ENCODE data around the gene TRIM17.

Gene TRIM17

GRCh38 chr1:228398741-228399461 lies 17.8 kb downstream of the TRIM17 start:
- Histone ChIP-seq H3K4me3 (ENCODE audit: severe bottlenecking) (no peak overlapping the region), H3K27ac (ENCODE audit: poor library complexity, severe bottlenecking) (no peak overlapping the region), H3K4me1 (ENCODE audit: insufficient read depth, poor library complexity, severe bottlenecking) (no peaks in the 10 kb centered on the region), H3K9me3 (ENCODE audit: severe bottlenecking) (no peaks in the 10 kb centered on the region), H3K36me3 (ENCODE audit: low read depth) (peaks cover 18% of the 10 kb centered on the region), H3K27me3 (ENCODE audit: insufficient read depth, poor library complexity, severe bottlenecking) (no peaks in the 10 kb centered on the region)
- no peak for DNase-seq (ENCODE audit: low spot score)
- TF ChIP-seq CTCF (IDR thresholded peaks at IDR 0.05; ENCODE audit: poor library complexity, severe bottlenecking), result no peak
- no peak for ATAC-seq (ENCODE audit: low read depth)

- no peak for ATAC-seq (ENCODE audit: low read depth)
- no peaks in the 10 kb centered on the region for H3K4me1 ChIP-seq (ENCODE audit: insufficient read depth, poor library complexity, severe bottlenecking)
- no peak overlapping the region for H3K4me3 ChIP-seq (ENCODE audit: severe bottlenecking)
- no peak overlapping the region for H3K27ac ChIP-seq (ENCODE audit: poor library complexity, severe bottlenecking)
- no peak for DNase-seq (ENCODE audit: low spot score)
- H3K27me3 ChIP-seq (ENCODE audit: insufficient read depth, poor library complexity, severe bottlenecking), result no peaks in the 10 kb centered on the region
- H3K9me3 ChIP-seq (ENCODE audit: severe bottlenecking), result no peaks in the 10 kb centered on the region
- peaks cover 9% of the 10 kb centered on the region for H3K36me3 ChIP-seq (ENCODE audit: low read depth)
- TF ChIP-seq CTCF (IDR thresholded peaks at IDR 0.05; ENCODE audit: poor library complexity, severe bottlenecking), result no peak
Measured at GRCh38 chr1:228397966-228398365, 18.7 kb downstream of the TRIM17 start.

GRCh38 chr1:228396770-228397662 lies 19.6 kb downstream of the TRIM17 start:
- peaks cover 4% of the 10 kb centered on the region for H3K36me3 ChIP-seq (ENCODE audit: low read depth)
- no peak overlapping the region for H3K27ac ChIP-seq (ENCODE audit: poor library complexity, severe bottlenecking)
- no peaks in the 10 kb centered on the region for H3K4me1 ChIP-seq (ENCODE audit: insufficient read depth, poor library complexity, severe bottlenecking)
- ATAC-seq (ENCODE audit: low read depth), result no peak
- H3K4me3 ChIP-seq (ENCODE audit: severe bottlenecking), result no peak overlapping the region
- no peaks in the 10 kb centered on the region for H3K27me3 ChIP-seq (ENCODE audit: insufficient read depth, poor library complexity, severe bottlenecking)
- no peak for TF ChIP-seq CTCF (IDR thresholded peaks at IDR 0.05; ENCODE audit: poor library complexity, severe bottlenecking)
- H3K9me3 ChIP-seq (ENCODE audit: severe bottlenecking), result no peaks in the 10 kb centered on the region
- no peak for DNase-seq (ENCODE audit: low spot score)

- Histone ChIP-seq H3K36me3 (ENCODE audit: low read depth) (peaks cover 4% of the 10 kb centered on the region), H3K4me1 (ENCODE audit: insufficient read depth, poor library complexity, severe bottlenecking) (no peaks in the 10 kb centered on the region), H3K27ac (ENCODE audit: poor library complexity, severe bottlenecking) (no peak overlapping the region), H3K4me3 (ENCODE audit: severe bottlenecking) (no peak overlapping the region), H3K9me3 (ENCODE audit: severe bottlenecking) (no peaks in the 10 kb centered on the region), H3K27me3 (ENCODE audit: insufficient read depth, poor library complexity, severe bottlenecking) (no peaks in the 10 kb centered on the region)
- TF ChIP-seq CTCF (IDR thresholded peaks at IDR 0.05; ENCODE audit: poor library complexity, severe bottlenecking), result no peak
- DNase-seq (ENCODE audit: low spot score), result no peak
- ATAC-seq (ENCODE audit: low read depth), result no peak
Measured at GRCh38 chr1:228394571-228395394, 21.9 kb downstream of the TRIM17 start.

Data from RWPE2 (cell line).